EL (cell line): Measurements from ENCODE around the gene TYMP.

Experiments
- DNase-seq: peaks from one replicate; pipeline ENCODE4 v3.0.0-alpha.2; 2016

TYMP gene

GRCh38 chr22:50504369-50505211, 25.2 kb downstream of the TYMP start:
- DNase-seq: no peak

DNA sequence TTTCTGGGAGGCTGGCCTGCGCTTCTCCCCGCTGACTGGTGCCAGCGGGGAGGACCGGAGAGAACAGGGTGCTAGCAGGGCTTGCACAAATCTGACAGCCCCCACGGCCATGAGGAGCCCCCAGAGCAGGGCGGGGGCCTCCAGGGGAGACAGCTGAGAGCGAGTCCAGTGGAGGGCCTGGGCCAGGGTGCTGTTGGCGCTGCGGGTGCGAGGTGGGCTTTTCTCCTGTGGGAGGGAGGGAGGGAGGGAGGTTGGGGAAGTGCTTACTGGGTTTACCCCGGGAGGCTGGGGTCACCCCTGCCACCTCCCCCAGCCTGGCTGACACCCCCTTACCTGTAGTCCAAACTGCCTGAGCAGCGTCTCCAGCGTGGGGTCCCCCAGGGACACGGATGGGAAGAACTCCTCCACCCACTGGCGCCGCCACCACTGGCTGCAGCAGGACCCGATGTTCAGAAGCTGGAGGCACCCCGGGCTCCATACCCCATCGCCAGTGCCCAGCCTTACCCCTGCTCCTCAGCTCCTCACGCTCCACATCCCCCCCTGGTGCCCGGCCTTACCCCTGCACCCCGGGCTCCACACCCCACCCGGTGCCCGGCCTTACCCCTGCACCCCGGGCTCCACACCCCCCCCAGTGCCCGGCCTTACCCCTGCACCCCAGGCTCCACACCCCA, 26.2 kb downstream of the TYMP start:
- no peak for DNase-seq

- DNase-seq: no peak
Observed at GRCh38 chr22:50502628-50503474, 27.0 kb downstream of the TYMP start.

- DNase-seq: no peak
Observed at GRCh38 chr22:50502096-50502495, 27.7 kb downstream of the TYMP start.

GRCh38 chr22:50500452-50500851, 29.4 kb downstream of the TYMP start:
- DNase-seq: no peak

- DNase-seq: peak; percentile 69
Observed at GRCh38 chr22:50498322-50498890, 31.4 kb downstream of the TYMP start.

GRCh38 chr22:50497093-50497492, 32.7 kb downstream of the TYMP start:
- DNase-seq: no peak

GRCh38 chr22:50490531-50491308, 39.1 kb downstream of the TYMP start:
- no peak for DNase-seq

- no peak for DNase-seq
Observed at GRCh38 chr22:50489363-50490243, 40.2 kb downstream of the TYMP start.

GRCh38 chr22:50488886-50489285, 40.9 kb downstream of the TYMP start:
- no peak for DNase-seq

- DNase-seq: no peak
Observed at GRCh38 chr22:50488006-50488677, 41.7 kb downstream of the TYMP start.

DNA sequence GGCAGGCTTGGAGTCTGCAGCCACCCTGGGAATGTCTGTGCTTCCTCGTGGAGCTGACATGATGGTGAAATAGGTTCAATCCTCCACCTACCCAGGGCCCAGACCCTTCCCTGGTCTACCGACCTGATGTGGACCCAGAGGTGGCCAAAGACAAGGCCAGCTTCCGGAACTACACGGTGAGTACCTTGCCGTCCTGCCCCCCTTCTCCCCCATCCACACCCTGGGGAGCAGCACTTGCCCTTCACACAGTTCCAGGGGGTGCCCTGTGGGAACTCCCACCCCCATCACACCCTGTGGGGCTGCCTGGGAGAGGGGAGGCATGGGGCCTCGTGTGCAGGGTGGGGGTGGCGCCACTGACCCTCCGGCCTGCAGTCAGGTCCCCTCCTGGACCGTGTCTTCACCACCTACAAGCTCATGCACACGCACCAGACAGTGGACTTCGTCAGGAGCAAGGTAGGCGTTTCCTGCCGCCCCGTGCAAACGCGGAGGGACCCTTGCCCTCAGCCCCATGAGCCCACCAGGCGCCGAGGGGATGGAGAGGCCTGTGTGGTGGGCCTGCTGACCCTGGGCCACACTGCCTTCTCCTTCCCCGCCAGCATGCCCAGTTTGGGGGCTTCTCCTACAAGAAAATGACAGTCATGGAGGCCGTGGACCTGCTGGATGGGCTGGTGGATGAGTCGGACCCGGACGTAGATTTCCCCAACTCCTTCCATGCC, 42.4 kb downstream of the TYMP start:
- no peak for DNase-seq

- peak; percentile 62 for DNase-seq
Observed at GRCh38 chr22:50486561-50487289, 43.1 kb downstream of the TYMP start, which contains the start of gene MIOX. Gene MIOX, plus strand, starts transcription at chr22:50486859. Its CDS starts 39 bp downstream, at chr22:50486898.

DNA sequence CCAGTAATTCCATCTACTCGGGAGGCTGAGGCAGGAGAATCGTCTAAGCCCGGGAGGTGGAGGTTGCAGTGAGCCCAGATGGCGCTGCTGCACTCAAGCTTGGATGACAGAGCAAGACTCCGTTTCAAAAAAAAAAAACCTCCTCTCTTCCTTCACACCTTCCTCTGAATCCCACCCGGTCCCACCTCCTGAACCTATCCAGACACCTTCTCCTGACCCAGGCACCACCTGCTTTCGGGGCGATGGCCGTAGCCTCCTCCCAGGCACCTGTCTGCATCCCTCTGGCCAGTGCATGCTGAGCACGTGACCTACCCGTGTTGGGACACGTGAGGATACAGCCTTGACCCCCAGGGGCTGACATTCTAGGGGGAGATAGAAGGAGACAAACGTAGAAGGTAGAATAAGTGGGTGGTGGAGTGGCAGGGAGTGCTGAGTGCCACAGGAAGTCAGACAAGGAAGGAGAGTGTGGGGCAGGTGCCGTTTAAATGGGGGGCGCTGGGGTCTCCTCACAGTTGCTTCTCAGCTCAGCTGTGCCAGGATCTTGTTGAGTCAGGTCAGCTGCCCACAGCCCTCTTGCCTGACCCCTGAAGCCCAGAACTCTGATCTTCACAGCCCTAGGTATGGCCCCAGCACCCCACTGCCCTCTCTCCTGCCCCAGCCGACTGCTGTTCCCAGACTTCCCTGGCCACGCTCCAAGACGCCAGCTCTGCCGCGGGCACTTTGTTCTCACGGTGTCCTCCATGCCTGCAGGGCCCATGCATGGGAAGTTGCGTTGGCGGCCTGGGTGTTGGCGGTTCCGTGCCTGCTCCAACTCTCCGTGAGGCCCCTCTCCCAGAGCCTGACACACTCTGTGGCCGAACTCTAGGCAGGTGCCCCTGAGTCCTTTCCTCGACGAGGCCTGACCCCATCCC, 44.3 kb downstream of the TYMP start:
- DNase-seq: peak; percentile 28

DNA sequence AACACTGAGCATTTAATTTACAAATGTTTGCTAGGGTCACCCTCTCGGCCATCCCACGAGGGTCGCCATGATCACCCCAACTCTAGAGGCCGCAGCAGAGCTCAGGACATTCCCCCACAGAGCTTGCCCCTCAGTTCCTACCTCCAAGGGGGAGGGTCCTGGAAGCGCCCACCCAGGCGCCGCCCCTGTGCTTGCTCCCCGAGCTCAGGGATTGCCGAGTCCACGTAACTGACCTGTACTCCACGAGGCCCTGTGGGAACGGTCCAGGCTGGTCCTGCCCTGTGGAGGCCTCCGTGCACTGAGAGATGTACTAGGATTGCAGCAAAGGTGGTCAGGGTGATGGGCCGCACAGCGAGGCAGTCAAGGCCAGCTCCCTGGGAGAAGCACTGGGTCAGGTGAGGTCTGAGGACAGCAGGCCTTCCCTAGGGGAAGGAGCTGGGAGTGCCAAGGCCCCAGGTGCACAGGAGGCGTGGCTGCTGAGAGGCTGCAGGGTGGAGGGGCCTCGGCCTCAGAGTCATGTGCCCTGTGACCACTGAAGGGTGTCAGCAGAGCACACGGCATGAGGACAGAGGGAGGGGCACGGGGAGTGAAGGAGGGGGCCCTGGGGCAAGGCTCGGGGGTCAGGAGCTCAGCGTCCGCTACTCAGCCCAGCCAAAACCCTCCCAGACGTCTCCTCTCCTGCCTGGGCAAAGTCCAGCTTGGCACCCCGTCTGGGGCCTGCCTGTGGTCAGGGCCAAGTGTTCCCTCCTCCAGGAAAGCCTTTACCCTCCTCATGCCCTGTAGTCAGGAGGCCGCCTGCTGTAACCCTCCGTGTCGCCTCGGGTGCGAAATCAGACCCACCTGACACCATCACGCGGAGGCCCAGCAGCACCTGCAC, 45.6 kb downstream of the TYMP start:
- no peak for DNase-seq

- DNase-seq: no peak
Observed at GRCh38 chr22:50483556-50483955, 46.3 kb downstream of the TYMP start.

GRCh38 chr22:50483106-50483505, 46.7 kb downstream of the TYMP start:
- DNase-seq: no peak
